Mesothelial cell of epicardium (in vitro differentiated cells): ENCODE results near the gene EPB41L4A. TPM values are rescaled to one million over a fixed set of nuclear protein-coding genes. Genes with fewer than 3 reads are reported as not detected.
A peak's percentile ranks its signal among the peaks of the same experiment; 100 is the strongest.

Experiments used
- DNase-seq, 2 experiments: peaks; one replicate each; pipeline ENCODE4 v3.0.0; 2021; ENCODE audit warnings: low spot score in 2 of 2; ENCODE audit not compliant: unreplicated experiment in 2 of 2
- H3K27ac Mint-ChIP-seq: 2 replicates; pipeline ENCODE4 v1.8.0; 2021; ENCODE audit warnings: mixed read lengths
- H3K27me3 Mint-ChIP-seq: 2 replicates; pipeline ENCODE4 v1.8.0; 2021; ENCODE audit warnings: low read depth, mixed read lengths
- H3K36me3 Mint-ChIP-seq: 2 replicates; pipeline ENCODE4 v1.8.0; 2021; ENCODE audit warnings: mixed read lengths
- H3K4me1 Mint-ChIP-seq: 2 replicates; pipeline ENCODE4 v1.8.0; 2021; ENCODE audit warnings: mixed read lengths
- H3K4me3 Mint-ChIP-seq: 2 replicates; pipeline ENCODE4 v1.8.0; 2021; ENCODE audit warnings: mild to moderate bottlenecking, moderate library complexity, mixed read lengths
- H3K9me3 Mint-ChIP-seq: 2 replicates; pipeline ENCODE4 v1.8.0; 2021; ENCODE audit warnings: mixed read lengths
- total RNA-seq: library from RNA; stranded (reverse); gene quantifications from 3 replicates; pipeline ENCODE4 v1.2.1, GENCODE V29; 2021
- TF ChIP-seq, protein P1 (sequence below): fragments of 200-600 bp; sonication (generic); IDR thresholded peaks from one replicate; pipeline ENCODE4 v1.5.0; 2021; ENCODE audit warnings: antibody characterized with exemption; ENCODE audit not compliant: unreplicated experiment

EPB41L4A gene
- total RNA-seq, 1 donor from 2014 or later, result 39.3 TPM

- TF ChIP-seq, protein P1, sequence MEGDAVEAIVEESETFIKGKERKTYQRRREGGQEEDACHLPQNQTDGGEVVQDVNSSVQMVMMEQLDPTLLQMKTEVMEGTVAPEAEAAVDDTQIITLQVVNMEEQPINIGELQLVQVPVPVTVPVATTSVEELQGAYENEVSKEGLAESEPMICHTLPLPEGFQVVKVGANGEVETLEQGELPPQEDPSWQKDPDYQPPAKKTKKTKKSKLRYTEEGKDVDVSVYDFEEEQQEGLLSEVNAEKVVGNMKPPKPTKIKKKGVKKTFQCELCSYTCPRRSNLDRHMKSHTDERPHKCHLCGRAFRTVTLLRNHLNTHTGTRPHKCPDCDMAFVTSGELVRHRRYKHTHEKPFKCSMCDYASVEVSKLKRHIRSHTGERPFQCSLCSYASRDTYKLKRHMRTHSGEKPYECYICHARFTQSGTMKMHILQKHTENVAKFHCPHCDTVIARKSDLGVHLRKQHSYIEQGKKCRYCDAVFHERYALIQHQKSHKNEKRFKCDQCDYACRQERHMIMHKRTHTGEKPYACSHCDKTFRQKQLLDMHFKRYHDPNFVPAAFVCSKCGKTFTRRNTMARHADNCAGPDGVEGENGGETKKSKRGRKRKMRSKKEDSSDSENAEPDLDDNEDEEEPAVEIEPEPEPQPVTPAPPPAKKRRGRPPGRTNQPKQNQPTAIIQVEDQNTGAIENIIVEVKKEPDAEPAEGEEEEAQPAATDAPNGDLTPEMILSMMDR, result no peak
- no peaks in the 10 kb centered on the region for H3K27me3 Mint-ChIP-seq
- H3K4me1 Mint-ChIP-seq, result peaks cover 10% of the 10 kb centered on the region
- DNase-seq, result no peak
- H3K36me3 Mint-ChIP-seq, result peaks cover 3% of the 10 kb centered on the region
- no peak overlapping the region for H3K4me3 Mint-ChIP-seq
- H3K9me3 Mint-ChIP-seq, result no peaks in the 10 kb centered on the region
- H3K27ac Mint-ChIP-seq, result no peak overlapping the region
Observed at GRCh38 chr5:112263469-112263868, 155.6 kb downstream of the EPB41L4A start.

GRCh38 chr5:112258571-112258970 lies 160.5 kb downstream of the EPB41L4A start:
- TF ChIP-seq, protein P1, result no peak
- Mint-ChIP-seq H3K4me3 (no peak overlapping the region), H3K36me3 (peaks cover 2% of the 10 kb centered on the region), H3K27me3 (no peaks in the 10 kb centered on the region), H3K27ac (no peak overlapping the region), H3K4me1 (peaks cover 20% of the 10 kb centered on the region), H3K9me3 (no peaks in the 10 kb centered on the region)
- no peak for DNase-seq

DNA sequence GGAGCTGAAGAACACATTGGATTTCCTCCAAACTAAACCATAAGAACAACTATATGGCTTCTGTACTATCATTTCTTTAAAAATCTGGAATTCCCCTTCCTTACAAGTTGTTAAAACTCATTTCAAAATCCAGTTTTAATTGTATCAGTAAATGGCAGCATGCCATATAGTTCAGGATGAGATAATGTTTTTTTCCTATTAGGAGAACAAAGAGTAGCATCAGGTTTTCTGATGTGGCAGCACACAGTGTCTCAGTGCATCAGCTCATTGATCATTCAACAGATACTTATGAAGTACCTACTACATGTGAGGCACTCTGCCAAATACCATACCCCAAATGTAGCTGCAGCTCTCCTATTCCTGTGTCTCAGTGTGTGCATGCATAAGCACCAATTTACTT lies 161.1 kb downstream of the EPB41L4A start:
- TF ChIP-seq, protein P1, result no peak
- Mint-ChIP-seq H3K9me3 (no peaks in the 10 kb centered on the region), H3K27ac (no peak overlapping the region), H3K4me3 (no peak overlapping the region), H3K4me1 (peaks cover 21% of the 10 kb centered on the region), H3K27me3 (no peaks in the 10 kb centered on the region), H3K36me3 (peaks cover under 1% of the 10 kb centered on the region)
- DNase-seq, result no peak

GRCh38 chr5:112257005-112257404 lies 162.1 kb downstream of the EPB41L4A start:
- Mint-ChIP-seq H3K27me3 (no peaks in the 10 kb centered on the region), H3K27ac (peak overlapping the region; percentile 17), H3K36me3 (no peaks in the 10 kb centered on the region), H3K9me3 (no peaks in the 10 kb centered on the region), H3K4me3 (no peak overlapping the region), H3K4me1 (peaks cover 23% of the 10 kb centered on the region)
- TF ChIP-seq, protein P1, result no peak
- no peak for DNase-seq

DNA sequence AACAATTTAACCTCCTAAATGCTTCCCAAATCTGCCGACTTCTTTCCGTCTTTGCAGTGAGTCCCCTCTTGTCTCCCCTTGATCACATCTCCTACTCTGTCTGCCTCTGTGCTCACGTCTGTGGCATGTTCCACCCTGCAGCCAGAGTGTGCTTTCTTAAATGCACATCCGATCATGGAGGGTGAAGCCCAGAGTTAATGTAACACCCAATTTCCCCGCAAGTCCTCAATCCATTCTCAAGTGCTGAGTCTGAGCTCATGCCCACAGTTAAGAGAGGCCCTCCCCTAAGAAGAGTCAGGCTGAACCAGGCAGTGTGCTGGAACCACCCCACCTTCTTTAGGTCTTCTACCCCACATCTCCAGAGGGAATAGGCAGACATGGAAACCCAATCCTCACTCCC lies 164.8 kb downstream of the EPB41L4A start:
- H3K4me1 Mint-ChIP-seq, result peaks cover 21% of the 10 kb centered on the region
- no peak for DNase-seq
- H3K27ac Mint-ChIP-seq, result no peak overlapping the region
- no peak overlapping the region for H3K4me3 Mint-ChIP-seq
- no peaks in the 10 kb centered on the region for H3K9me3 Mint-ChIP-seq
- H3K36me3 Mint-ChIP-seq, result peaks cover 2% of the 10 kb centered on the region
- H3K27me3 Mint-ChIP-seq, result no peaks in the 10 kb centered on the region
- TF ChIP-seq, protein P1, result no peak
